Measurements from ENCODE around the gene PLPP7. TPM values are rescaled to one million over a fixed set of nuclear protein-coding genes. Genes with fewer than 3 reads are reported as not detected.

PLPP7 gene
- total RNA-seq, 1 donor from 2014 or later: 0.20 TPM

DNA sequence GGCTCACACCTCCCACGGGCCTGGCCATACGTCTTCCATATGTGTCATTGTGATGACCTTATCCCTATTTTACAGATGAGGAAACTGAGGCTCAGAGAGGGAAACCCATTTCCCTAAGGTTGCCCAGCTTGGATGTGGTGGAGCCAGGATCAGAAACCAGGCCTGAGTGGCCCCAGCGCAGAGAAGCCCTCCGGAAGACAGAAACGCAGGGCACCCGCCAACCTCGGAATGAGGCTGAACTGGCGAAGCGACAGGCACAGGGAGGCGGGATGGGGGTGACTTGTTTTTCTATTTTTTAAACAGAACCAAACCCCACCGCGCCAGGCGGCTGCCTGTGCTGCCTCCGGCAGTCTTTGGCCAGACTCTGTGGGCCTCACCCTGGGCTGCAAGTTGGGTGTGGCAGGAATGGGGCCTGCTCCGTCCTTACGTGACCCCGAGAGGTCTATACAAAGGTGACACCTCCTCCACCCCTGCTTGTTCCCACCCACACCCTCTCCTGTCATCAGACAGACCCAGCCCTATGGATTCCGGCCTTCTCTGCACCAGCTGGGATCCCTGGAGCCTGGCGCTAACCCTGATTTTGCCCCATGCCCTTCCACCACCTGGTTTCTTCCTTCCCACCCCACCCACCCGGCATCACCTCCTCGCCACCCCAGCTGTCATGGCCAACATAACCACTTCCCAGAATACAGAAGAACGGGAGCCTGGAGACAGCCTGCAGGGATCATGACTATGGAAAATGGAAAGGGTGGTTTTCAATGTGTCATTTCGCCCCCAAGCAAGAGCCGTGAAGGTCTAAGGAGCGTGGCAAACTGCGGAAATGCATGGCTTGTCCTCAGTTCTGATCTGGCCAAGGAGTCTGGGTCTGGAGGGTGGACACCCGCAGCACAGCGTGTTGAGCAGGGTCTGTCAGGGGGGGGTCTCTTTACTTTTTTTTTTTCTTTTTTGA, 23.6 kb downstream of the PLPP7 start:
- H3K4me2 ChIP-seq (ENCODE audit: low read length): no peak overlapping the region
- H3K4me3 Mint-ChIP-seq (ENCODE audit: unreplicated experiment): no peak overlapping the region
- no peaks in the 10 kb centered on the region for H3K4me1 ChIP-seq (ENCODE audit: insufficient read depth, low read length)
- no peaks in the 10 kb centered on the region for H3K9me3 Mint-ChIP-seq (ENCODE audit: unreplicated experiment)
- no peaks in the 10 kb centered on the region for H3K36me3 ChIP-seq (ENCODE audit: insufficient read depth, low read length)
- no peak overlapping the region for H3K9ac ChIP-seq (ENCODE audit: low read length)
- DNase-seq (ENCODE audit: low read depth): no peak
- peaks cover 29% of the 10 kb centered on the region for H3K27me3 Mint-ChIP-seq (ENCODE audit: low read depth, unreplicated experiment)
- H3K9me3 ChIP-seq (ENCODE audit: insufficient read depth, low read depth, low read length): no peaks in the 10 kb centered on the region
- H3K4me1 Mint-ChIP-seq (ENCODE audit: low read depth, unreplicated experiment): no peaks in the 10 kb centered on the region
- TF ChIP-seq EZH2 (IDR thresholded peaks at IDR 0.05; ENCODE audit: insufficient read depth, low read length): no peak
- TF ChIP-seq, protein P1, sequence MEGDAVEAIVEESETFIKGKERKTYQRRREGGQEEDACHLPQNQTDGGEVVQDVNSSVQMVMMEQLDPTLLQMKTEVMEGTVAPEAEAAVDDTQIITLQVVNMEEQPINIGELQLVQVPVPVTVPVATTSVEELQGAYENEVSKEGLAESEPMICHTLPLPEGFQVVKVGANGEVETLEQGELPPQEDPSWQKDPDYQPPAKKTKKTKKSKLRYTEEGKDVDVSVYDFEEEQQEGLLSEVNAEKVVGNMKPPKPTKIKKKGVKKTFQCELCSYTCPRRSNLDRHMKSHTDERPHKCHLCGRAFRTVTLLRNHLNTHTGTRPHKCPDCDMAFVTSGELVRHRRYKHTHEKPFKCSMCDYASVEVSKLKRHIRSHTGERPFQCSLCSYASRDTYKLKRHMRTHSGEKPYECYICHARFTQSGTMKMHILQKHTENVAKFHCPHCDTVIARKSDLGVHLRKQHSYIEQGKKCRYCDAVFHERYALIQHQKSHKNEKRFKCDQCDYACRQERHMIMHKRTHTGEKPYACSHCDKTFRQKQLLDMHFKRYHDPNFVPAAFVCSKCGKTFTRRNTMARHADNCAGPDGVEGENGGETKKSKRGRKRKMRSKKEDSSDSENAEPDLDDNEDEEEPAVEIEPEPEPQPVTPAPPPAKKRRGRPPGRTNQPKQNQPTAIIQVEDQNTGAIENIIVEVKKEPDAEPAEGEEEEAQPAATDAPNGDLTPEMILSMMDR (IDR thresholded peaks at IDR 0.05; ENCODE audit: insufficient read depth, low read depth, low read length): no peak
- H4K20me1 ChIP-seq (ENCODE audit: insufficient read depth, low read length): no peaks in the 10 kb centered on the region
- no peak overlapping the region for H3K27ac ChIP-seq (ENCODE audit: low read depth, low read length)
- H2AFZ ChIP-seq (ENCODE audit: low read depth, low read length): no peak overlapping the region
- H3K36me3 Mint-ChIP-seq (ENCODE audit: low read depth, unreplicated experiment): no peaks in the 10 kb centered on the region
- H3K79me2 ChIP-seq (ENCODE audit: insufficient read depth, low read length): no peaks in the 10 kb centered on the region
- H3K27me3 ChIP-seq (ENCODE audit: insufficient read depth, low read length): peaks cover 8% of the 10 kb centered on the region
- FAIRE-seq: no peak
- no peak overlapping the region for H3K27ac Mint-ChIP-seq (ENCODE audit: unreplicated experiment)
- H3K4me3 ChIP-seq (ENCODE audit: insufficient read depth, low read depth, low read length): no peak overlapping the region

GRCh38 chr9:131318231-131319085, 28.9 kb downstream of the PLPP7 start:
- no peak for DNase-seq (ENCODE audit: low read depth)

More at GRCh38 chr9:131318231-131319085, 28.9 kb downstream of the PLPP7 start:
- Histone ChIP-seq H3K27me3 (ENCODE audit: insufficient read depth, low read length) (peaks cover 10% of the 10 kb centered on the region), H3K9ac (ENCODE audit: low read length) (no peak overlapping the region), H3K36me3 (ENCODE audit: insufficient read depth, low read length) (no peaks in the 10 kb centered on the region), H3K79me2 (ENCODE audit: insufficient read depth, low read length) (no peaks in the 10 kb centered on the region), H4K20me1 (ENCODE audit: insufficient read depth, low read length) (no peaks in the 10 kb centered on the region), H3K4me3 (ENCODE audit: insufficient read depth, low read depth, low read length) (no peak overlapping the region), H3K27ac (ENCODE audit: low read depth, low read length) (no peak overlapping the region), H3K4me1 (ENCODE audit: insufficient read depth, low read length) (no peaks in the 10 kb centered on the region), H3K4me2 (ENCODE audit: low read length) (no peak overlapping the region), H3K9me3 (ENCODE audit: insufficient read depth, low read depth, low read length) (no peaks in the 10 kb centered on the region), H2AFZ (ENCODE audit: low read depth, low read length) (no peak overlapping the region)
- no peak overlapping the region for H3K27ac Mint-ChIP-seq (ENCODE audit: unreplicated experiment)
- FAIRE-seq: no peak
- H3K4me3 Mint-ChIP-seq (ENCODE audit: unreplicated experiment): no peak overlapping the region
- H3K9me3 Mint-ChIP-seq (ENCODE audit: unreplicated experiment): no peaks in the 10 kb centered on the region
- peaks cover 22% of the 10 kb centered on the region for H3K27me3 Mint-ChIP-seq (ENCODE audit: low read depth, unreplicated experiment)
- H3K4me1 Mint-ChIP-seq (ENCODE audit: low read depth, unreplicated experiment): no peaks in the 10 kb centered on the region
- TF ChIP-seq, protein P1 (IDR thresholded peaks at IDR 0.05; ENCODE audit: insufficient read depth, low read depth, low read length): no peak
- TF ChIP-seq EZH2 (IDR thresholded peaks at IDR 0.05; ENCODE audit: insufficient read depth, low read length): no peak
- no peaks in the 10 kb centered on the region for H3K36me3 Mint-ChIP-seq (ENCODE audit: low read depth, unreplicated experiment)

Measured in astrocyte (in vitro differentiated cells and primary cell).